NT2/D1 (cell line): ENCODE measurements around the gene GSTO2.

ENCODE experiments used
- SUZ12 ChIP-seq: IDR thresholded peaks from 2 replicates; pipeline ENCODE4 v1.6.1; 2011; ENCODE audit not compliant: insufficient read length, insufficient read depth; ENCODE audit errors: extremely low read depth
- YY1 ChIP-seq: IDR thresholded peaks from 2 replicates; pipeline ENCODE4 v1.6.1; 2011; ENCODE audit not compliant: insufficient read length, insufficient read depth
- ZNF274 ChIP-seq: IDR thresholded peaks from 2 replicates; pipeline ENCODE4 v1.6.1; 2011; ENCODE audit warnings: mild to moderate bottlenecking, low read depth, low read length

GRCh38 chr10:104288355-104288754 is 19.4 kb downstream of the GSTO2 start:
- TF ChIP-seq YY1 (no peak), SUZ12 (no peak), ZNF274 (no peak)
